Measurements from ENCODE around the gene MYO3B.
"Not testable (repeated sequence)": the region's sequence is repeated elsewhere in the genome, so short reads cannot be mapped to it uniquely, and the experiment has no call there.

Gene MYO3B

DNA sequence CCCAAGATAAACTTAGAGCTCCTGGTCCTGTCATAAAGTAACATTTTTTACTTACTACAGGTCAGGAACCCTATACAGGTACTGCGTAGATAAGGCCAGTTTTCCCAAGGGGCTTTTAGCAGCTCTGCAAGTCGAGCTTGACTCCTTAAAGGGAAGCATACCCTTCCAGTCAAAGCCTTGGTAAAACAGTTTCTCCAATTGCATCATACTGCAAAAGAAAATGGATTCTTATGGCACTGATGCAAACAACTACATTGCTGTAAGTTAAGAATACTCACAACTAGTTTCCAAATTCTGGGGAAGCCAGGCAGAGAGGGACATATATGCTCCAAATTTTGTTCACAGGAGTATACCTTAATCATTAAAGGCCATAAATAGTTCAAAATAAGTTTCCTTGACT is 31.0 kb downstream of the MYO3B start:
- no peak for DNase-seq (ENCODE audit: low read depth, low spot score)

DNA sequence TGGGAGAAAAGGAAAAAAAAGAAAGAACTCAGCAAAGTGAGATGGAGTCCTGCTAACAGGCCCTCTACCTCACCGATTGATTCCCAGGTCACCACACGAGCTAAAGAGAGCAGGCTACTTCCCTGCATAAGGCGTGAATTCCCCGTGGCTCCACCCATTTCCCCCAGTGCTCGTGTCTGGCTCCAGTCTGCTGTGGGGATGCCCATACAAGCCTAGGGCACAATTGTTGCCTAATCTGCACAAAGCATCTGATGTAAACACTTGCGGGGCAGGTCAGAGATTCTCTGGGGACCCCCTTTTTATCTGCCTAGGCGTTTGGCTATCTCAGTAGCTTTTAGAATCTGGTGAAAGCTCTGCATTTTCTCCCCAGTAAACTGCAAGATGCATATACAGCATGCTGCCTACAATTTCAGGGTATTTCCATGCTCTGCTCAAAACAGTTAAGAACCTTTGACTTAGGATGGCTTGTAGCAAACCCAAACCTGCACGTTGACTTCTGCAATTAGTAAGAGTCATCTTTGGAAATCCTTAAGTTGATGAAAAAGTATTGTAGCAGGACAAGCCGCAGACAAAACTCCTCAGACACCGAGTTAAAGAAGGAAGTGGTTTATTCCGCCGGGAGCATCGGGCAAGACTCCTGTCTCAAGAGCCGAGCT is 34.8 kb downstream of the MYO3B start:
- no peak for DNase-seq (ENCODE audit: low read depth, low spot score)

DNA sequence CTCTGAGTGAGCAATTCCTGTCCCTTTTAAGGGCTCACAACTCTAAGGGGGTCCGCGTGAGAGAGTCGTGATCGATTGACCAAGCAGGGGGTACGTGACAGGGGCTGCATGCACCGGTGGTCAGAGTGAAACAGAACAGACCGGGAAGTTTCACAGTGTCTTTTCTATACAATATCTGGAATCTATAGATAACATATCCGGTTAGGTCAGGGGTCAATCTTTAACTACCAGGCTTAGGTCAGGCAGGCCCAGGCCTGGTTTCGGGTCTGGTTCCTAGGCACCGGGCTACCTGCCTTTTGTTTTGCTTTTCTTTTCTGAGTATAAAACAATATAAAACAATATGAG is 35.3 kb downstream of the MYO3B start:
- DNase-seq (ENCODE audit: low read depth, low spot score) = not testable (repeated sequence)

DNA sequence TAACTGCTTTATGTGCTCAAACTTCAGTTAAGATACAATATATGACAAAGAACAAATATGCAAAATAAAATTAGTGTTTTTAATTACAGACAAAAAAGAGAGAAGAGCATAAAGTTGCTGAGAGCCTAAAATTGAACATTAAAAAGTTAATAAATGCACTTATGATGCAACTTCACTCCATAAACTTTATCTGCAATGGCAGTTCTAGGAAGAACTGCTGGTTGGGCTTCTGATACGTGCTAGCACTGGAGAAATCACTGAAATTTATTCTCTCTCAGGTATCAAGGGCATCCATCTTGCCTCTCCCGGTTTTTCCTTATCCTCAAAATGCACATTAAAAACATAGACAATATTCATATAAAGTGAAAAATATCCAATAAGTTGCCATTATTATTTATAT is 35.7 kb downstream of the MYO3B start:
- DNase-seq (ENCODE audit: low read depth, low spot score) = no peak

DNA sequence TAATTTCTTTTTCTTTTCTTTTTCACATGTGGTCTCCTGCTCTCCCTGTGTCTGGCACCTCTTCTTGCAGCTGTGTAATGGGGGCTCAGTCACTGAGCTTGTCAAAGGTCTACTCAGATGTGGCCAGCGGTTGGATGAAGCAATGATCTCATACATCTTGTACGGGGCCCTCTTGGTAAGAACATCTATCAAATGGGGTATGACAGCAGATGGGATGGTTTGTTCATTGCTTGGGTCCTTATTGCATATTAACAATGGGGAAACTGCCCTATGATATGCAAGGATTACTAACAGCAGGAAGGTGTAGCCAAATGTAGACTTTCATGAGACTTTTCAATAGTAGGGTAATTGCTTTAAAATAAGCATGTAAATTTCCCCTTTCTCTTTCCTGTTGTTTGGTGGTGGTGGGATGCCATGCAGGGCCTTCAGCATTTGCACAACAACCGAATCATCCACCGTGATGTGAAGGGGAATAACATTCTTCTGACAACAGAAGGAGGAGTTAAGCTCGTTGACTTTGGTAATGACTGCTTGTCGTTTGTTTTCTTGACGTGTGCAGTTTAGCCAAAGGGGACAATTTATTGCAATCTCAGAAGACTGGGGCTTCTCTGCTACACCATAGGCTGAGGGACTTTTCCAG is 36.5 kb downstream of the MYO3B start:
- no peak for DNase-seq (ENCODE audit: low read depth, low spot score)

DNA sequence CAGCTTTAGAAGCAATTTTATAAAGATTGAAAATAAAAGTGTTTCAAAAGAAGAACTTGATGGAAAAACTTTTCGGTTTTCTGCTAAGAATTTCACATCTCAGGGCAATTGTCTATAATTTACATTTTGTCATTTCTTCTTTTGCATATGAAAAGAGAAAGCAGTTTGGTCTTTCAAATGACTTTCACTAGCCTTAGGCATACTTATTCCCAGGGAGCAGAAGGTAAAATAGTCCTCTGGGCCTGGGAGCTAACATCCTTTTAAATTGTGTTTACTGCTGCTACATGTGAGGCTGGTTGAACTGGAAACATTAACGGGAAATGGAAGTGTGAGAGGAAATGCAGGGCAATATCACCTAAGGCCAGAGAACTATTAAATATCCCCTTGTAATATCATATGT is 37.1 kb downstream of the MYO3B start:
- DNase-seq (ENCODE audit: low read depth, low spot score) = no peak

DNA sequence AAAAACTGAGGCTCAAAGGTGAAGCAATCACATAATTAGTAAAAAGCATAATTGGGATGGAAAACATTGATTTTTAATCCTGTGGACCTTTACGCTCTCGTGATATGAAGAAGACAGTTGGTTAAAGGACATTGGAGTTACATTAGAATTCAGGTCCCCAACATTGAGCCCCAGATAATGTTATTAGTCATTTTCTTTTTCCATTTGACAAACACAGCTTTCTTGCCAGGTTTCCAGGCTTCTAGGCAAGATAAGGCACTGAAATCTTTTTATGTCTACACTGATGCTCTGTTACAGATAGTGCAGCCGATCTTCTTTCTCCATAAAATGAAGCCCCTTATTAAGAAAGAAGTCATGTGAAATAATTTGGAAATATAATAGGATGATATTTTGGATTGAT is 38.5 kb downstream of the MYO3B start:
- DNase-seq (ENCODE audit: low read depth, low spot score) = no peak

DNA sequence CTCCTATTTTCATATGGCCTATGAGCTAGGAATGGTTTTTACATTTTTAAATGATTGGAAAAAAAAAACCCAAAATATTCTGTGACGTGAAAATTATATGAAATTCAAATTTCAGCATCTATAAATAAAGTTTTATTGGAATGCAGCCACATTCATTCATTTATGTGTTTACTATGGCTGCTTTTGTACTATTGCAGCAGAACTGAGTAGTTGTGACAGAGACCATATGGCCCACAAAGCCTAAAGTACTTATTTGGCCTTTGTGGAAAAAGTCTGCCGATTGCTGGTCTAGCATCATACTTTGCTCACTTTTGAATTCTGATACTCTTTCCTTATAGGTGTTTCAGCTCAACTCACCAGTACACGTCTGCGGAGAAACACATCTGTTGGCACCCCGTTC is 39.0 kb downstream of the MYO3B start:
- no peak for DNase-seq (ENCODE audit: low read depth, low spot score)

DNA sequence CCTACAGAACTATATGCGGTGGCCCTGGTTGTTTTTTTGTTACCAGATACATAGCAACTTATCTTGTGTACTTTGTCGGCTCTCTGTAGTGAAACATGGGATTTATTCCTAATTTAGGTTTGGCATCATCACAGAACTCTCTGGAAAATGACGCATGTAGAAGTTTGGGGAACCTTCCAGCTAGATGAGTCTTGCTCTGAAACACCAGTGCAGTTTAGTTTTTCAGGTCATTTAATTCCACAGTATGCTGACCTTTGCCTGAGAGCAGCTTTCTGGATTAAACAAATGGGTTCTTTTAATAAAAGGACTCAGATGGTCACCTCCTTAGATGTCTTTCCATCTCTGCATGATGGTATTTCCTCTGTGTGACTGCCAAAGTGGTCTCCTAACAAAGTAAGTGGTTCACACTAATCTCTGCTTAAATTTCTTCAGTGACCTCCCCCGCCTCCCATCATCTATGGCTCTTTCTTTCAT is 39.9 kb downstream of the MYO3B start:
- DNase-seq (ENCODE audit: low read depth, low spot score) = no peak

DNA sequence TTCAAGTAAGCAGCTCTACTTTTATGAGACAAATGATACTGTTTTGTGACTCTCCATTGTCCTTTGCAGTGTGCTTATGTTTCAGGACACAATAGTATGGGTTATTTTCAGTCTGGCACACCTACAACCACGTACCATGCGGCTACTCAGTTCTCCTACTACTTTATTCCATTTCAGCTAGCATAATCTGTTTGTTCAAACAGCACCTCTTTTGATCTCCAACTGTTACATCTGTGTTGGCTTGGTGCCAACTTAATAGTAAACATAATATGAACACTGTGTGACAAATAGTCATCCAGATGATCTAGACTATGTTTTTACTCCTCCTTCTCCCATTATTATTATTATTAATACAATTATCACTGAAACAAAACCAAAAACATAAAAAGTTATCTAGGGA is 40.5 kb downstream of the MYO3B start:
- DNase-seq (ENCODE audit: low read depth, low spot score) = no peak

DNA sequence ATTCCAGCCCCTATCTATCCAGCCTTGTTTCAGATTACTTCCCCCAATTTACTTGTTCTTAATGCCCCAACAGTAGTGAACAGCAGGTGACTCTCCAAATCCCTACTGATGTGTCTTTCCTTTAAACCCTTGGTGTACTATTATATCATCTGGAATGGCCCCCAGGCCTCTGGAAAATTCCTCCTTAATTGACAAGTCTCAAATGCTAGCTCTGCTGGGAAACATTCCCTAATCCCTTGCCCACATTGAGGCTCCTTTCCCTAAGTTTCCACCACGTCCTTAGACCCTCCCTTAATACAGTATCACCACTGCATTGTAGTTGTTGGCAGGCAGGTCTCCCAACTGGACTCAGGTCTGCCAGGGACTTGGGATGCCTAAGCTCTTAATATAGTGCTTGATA is 41.0 kb downstream of the MYO3B start:
- DNase-seq (ENCODE audit: low read depth, low spot score) = no peak

DNA sequence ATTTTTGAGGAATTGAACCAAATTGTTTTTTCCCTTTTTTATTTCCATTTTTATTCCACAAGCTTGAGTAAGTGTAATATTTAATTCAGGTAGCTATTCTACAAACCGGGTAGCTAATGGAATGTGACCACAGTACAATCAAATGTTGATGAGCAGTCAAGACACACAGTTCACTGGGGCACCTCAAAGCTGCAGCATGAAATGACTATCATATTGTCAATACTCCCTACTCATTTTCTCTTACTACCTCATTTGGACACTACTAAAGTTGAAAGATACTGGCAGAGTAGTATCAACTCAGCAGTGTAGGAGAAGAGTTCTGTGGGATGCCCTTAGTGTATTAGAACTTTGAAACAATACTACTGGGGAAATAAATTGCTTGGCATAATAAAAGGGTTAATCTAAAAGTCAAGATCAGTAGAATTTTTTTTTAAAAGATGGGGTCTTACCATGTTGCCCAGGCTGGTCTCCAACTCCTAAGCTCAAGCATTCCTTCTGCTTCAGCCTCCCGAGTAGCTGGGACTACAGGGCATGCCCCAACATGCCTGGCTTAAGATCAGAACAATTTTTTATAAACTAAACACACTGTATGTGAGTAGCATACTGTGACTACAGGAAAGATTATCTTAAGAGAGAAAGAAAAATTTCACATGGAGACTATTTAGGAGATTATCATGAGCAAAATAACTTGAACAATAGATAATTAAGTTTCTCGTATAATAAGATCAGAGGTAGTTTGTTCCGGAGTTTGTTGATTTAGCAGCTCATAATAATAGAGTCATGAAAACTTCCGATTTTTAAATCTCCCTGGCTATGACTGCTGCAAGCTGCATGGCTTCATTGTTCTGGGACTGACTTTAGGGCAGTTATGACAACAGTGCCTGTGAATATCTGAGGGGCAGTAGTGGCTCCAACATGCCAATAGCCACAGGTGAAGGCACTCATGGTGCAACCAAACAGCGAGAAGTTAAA is 43.7 kb downstream of the MYO3B start:
- peak; percentile 48 for DNase-seq (ENCODE audit: low read depth, low spot score)

DNA sequence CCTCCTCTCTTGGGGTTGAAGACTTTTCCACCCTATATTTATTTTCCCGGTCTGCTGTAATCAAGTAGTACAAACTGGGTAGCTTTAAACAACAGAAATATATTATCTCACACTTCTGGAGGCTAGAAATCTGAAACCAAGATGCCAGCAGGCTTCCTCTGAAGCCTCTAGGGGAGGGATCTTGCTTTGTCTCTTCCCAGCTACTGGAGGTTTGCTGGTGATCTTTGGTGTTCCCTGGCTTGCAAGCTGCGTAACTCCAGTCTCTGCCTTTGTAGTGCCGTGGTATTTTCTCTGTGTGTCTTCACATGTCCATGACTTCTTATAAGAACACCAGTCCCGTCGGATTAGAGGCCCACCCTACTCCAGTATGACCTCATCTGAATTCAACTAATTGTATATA is 44.4 kb downstream of the MYO3B start:
- DNase-seq (ENCODE audit: low read depth, low spot score) = peak; percentile 17

DNA sequence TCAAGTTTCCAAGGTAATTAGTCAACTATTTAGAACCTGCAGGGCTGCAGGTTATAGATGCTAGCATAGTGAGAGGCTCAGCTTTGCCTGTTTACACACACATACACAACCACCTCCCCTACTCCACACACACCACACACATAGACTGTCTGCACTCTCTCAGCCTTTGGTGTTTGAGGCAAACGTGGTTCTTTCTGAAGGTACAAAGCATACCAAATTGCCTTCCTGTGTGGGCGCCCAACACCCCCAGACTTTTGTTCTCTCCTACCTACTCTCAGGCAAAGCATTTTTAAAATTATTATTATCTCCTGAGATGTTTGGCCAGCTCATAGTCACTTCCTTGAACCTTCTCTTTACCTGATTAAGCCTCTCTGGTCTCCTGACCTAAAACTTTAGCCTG is 44.9 kb downstream of the MYO3B start:
- no peak for DNase-seq (ENCODE audit: low read depth, low spot score)

DNA sequence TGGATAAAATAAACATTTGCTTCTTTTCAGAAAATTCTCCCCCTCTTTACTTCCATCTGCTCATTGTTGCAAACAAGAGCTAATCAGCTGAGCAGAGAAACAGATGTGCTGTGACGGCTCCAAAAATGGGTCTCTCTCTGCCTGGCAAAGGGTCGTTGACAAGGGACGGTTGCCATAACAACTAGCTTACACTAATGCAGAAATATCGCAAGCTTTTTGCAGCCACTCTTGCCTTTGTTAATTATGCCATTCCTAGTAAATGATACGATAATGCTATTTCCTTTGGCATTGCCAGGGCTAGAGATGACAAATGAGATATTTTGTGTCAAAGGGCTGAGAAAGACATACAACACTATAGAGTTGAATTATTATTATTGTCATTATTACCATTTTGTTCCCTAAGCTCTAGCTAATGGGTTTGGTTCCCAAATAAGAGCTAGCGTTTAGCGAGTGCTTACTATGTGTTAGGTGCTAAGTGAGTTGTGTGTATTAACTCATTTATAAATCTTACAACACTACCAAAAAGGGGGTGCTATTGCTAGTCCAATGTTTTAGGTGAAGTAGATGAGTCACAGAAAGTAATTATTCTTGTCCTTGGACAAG is 46.8 kb downstream of the MYO3B start:
- DNase-seq (ENCODE audit: low read depth, low spot score) = no peak

DNA sequence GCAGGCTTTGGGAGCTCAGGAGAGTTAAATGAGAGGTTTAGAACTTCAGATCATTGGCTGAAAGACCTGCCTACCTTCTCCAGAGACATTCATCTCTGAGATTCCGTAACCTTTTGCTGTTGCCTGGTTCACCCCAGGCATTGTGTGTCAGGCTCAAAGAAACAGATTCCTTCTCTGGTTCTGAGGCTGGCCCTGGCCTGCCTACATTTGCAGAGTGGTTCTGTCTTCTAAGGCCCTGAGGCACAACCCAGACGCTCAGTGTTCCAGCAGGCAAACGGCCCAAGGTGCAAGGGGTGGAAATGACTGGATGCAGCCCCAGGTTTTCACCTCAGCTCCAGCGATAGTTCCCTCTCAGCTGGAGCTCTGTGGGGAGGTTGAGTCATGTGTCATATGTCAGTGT is 48.3 kb downstream of the MYO3B start:
- no peak for DNase-seq (ENCODE audit: low read depth, low spot score)

DNA sequence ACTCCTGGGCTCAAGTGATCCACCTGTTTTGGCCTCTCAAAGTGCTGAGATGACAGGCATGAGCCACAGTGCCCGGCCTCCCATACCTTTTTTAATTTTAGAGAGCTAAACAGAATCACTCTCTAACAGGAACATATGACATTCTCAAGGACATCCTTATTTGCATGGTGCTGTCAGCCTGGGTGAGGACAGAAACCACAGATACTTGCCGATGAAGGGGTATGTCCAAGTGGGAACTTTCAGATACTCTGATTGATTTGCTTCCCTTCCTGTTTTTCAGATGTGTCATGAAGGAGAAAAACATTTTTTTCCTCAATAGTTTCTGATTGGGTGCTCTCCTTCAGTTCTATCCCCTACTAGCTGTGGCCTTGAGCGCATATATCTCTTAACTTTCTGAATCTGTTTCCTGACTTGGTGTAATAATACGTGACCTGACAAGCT is 49.6 kb downstream of the MYO3B start:
- no peak for DNase-seq (ENCODE audit: low read depth, low spot score)

DNA sequence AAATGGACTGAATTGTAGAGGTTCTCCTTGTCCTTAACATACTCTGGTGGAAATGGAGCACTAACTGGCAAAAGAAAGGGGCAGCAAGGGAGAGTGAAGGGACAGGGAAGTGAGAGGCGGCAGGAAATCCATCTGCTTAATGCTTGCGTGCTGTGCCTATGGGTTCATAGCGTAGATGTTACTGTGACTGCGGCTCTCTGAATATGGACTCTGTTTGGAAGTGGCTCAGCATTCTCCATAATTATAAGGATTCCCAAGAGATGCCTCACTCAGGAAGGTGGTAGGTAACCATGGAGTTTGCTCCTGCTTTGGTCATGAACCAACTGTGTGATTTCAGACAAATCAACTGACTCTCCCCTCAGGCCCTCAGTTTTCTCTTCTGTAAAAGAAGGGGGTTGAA is 50.0 kb downstream of the MYO3B start:
- no peak for DNase-seq (ENCODE audit: low read depth, low spot score)

DNA sequence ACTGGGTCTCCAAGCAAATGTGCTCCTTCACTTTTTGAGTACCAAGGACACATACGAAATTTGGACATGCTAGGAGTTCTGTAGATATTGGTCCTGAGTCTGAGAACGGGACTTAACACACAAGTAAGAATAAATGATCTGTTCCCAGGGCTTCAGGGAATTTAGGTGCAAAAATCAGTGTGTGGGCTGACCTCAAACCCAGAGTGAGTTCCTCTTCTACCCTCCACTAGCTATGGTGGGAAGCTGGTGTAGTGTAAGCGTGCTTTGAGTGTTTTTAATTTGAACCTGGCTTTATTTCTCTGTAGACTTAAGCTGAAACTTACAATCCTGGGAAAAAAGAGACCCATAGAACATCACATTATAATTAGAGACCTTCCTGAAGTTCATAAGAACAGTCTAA is 50.5 kb downstream of the MYO3B start:
- no peak for DNase-seq (ENCODE audit: low read depth, low spot score)

DNA sequence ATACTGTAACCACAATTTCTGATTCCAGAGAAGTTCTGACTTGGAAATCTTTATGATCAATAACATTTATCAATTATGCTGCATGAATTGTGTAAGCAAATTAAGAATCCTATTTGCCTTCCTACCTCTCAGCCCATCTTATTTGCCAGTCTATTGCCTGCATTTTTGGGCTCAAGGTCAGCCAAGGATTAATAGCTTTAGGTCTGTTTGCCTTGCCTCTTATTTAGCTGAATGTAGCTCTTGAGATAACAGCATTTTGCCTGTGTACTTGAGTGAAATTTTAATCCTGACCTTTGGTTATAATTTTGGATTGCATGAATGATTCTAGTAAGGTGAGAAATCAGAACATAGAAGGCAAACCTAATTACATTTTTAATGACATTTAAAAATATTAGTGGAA is 51.2 kb downstream of the MYO3B start:
- no peak for DNase-seq (ENCODE audit: low read depth, low spot score)

DNA sequence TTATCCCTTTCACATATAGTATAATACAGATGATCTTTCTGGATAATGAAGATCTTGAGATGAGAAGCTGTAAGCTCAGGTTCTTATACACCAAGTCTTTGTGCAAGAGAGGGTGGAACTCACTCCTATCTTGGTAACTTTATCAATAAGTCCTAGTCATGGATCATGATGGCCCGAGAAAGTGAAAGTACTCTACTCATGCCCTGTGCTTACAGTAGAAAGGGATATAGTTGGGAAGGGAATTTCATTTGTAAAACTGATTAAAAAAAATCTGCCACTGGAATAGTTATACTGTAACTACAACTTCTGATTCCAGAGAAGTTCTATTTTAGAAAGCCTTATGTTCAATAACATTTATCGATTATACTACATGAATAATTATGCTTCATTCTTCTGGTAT is 51.8 kb downstream of the MYO3B start:
- no peak for DNase-seq (ENCODE audit: low read depth, low spot score)

All from astrocyte of the hippocampus (primary cell).